ENCODE measurements around the gene FSTL4.

DNA sequence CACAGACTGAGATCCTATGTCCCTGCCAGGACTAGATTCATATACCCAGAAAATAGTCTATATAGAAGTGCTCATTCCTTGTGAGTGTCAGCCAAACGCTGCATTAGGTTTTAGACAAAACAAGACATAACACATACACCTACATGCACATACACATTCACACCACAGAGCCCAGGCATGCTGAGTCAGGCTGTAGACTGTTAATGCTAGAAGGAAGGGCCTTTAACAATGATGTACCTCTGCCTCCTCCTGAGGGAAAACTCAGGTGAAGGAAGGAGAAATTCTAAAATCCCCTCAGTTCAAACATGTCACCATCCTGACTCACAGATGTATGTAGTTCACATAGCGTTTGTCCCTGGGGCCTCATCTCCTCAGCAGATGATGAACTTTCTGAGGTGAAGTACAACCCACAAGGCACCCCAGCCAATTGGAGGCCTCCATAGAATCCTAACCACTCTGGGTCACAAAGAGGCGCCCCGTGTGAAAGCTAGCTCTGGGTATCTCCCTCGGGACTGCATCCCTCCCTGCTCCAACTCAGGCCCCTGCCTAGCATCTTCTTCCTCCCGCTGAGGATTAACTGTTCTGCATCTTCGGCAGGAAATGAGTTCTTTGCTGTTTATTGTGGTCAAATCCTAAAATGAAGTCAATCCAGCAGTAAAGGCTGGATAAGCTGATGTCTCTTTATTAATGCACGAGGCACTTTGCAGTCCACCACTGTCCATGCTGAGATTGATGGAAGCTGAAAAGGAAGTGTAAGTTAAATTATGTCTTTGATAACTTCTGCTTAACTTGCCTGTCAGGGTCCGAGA is 40.8 kb upstream of the FSTL4 start:
- TF ChIP-seq EP300 (IDR thresholded peaks at IDR 0.05) (no peak), POLR2A (IDR thresholded peaks at IDR 0.05) (no peak), POLR2AphosphoS5 (IDR thresholded peaks at IDR 0.05) (no peak)
- TF ChIP-seq, protein P1, sequence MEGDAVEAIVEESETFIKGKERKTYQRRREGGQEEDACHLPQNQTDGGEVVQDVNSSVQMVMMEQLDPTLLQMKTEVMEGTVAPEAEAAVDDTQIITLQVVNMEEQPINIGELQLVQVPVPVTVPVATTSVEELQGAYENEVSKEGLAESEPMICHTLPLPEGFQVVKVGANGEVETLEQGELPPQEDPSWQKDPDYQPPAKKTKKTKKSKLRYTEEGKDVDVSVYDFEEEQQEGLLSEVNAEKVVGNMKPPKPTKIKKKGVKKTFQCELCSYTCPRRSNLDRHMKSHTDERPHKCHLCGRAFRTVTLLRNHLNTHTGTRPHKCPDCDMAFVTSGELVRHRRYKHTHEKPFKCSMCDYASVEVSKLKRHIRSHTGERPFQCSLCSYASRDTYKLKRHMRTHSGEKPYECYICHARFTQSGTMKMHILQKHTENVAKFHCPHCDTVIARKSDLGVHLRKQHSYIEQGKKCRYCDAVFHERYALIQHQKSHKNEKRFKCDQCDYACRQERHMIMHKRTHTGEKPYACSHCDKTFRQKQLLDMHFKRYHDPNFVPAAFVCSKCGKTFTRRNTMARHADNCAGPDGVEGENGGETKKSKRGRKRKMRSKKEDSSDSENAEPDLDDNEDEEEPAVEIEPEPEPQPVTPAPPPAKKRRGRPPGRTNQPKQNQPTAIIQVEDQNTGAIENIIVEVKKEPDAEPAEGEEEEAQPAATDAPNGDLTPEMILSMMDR (IDR thresholded peaks at IDR 0.05) = no peak
